GM19438 (cell line): ENCODE measurements around the gene LRMDA.

ENCODE experiments used
- ATAC-seq: cut with Tn5 transposase; IDR thresholded peaks from one replicate; pipeline ENCODE4 v1.9.1; 2021; ENCODE audit warnings: low read depth; ENCODE audit not compliant: unreplicated experiment

LRMDA gene

DNA sequence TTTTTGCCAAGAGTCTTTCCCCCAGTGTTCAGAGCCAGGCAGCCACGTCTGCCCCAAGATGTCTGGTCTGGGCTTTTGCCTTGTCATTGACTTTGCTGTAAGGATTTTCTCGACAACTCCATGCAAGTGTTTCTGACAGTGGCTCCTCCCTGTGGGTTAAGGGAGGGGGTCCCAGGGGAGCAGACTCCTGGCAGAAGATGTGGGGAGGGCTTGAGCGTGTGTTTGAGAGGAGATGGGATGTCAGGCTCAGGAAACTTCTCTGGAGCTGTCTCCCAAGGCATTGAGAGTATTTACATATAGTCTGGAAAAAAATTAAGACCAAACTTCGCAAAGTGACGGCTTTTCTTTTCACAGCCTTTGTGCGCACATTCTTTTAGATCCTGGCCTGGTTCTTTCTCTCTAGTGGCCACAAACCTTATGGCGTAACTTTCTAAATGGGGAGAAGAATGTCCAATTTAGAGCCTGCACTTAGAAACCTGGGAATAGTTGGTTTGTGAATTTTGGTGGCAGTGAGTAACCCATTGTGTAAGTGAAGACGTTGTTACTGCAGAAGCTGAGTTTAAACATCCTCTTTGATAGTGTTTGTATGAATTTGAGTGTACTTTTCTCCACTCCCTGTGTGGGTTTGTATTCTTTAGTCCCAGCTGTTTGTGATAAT lies 201.5 kb downstream of the LRMDA start:
- ATAC-seq, result no peak

DNA sequence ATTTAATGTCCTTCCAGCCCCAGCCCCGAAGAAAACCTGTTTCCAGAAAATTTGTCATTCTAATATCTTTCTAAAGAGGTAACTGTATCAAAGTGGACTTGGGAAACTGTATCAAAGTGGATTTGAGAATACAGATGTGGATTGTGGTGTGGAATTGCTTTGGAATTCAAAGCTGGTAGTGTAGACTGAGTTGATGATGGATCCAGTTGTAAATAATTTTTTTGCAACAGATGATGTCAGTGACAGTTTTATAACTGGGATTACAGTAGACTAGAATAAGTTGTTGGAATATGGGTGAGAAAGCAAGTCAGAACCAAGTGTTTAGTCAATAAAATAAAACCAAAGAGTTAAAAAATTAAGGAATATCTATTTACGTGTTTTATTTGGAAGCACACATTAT lies 202.1 kb downstream of the LRMDA start:
- ATAC-seq, result no peak

DNA sequence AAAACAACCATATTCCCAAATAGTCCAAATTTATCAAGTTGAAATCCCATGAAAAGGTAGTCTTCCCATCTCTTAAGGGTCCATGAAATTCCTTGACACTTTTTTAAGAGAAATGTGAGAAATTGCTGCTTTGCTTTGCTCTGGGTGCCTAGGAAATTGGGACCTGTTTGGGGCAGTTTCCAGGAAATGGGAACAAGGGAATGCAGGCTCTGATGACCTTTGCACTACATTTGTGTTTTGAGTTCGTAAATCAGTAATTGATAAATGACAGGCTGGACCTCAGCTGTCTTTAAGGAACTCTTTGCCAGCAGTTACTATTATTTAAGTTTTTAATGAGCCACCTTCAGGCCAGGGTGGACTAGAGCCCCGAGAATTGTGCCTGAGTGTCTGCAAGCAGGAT lies 203.5 kb downstream of the LRMDA start:
- ATAC-seq, result no peak

DNA sequence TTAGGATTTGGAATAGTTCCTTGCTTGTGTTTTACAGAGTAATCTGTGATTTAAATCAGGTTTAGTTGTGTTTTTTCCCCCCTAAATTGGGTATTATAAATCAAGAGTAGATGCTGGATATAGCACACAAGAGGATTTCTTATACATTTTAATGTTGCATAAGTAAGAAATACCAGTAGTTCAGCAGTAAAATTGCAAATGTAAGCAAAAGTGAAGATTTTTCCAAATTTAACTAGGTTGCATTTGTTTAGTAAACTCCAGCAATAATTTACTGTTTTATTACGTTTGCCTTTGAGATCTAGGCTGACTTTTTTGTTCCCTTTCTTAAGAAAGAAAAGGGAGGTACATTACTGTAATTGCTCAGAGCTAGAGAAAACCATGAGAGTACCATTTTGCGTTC lies 207.3 kb downstream of the LRMDA start:
- no peak for ATAC-seq

DNA sequence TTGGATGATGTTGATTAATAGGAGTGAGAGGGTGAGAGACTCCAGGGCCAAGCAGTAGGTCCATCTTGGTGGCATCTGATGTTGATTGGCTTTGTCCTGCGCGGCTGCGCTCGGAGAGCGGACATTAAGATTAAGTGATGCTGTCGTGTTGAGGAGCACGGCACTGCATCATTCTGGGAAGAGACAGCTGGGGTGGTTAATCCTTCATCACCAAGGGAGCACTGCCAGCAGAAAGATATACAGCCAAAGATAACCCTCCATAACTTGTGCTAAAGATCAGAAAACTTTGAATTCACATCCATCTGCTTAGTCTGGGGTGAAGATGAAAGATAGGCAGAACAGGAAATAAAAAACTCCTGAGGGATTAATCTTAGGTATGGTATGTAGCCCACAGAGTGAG lies 208.3 kb downstream of the LRMDA start:
- ATAC-seq, result no peak

DNA sequence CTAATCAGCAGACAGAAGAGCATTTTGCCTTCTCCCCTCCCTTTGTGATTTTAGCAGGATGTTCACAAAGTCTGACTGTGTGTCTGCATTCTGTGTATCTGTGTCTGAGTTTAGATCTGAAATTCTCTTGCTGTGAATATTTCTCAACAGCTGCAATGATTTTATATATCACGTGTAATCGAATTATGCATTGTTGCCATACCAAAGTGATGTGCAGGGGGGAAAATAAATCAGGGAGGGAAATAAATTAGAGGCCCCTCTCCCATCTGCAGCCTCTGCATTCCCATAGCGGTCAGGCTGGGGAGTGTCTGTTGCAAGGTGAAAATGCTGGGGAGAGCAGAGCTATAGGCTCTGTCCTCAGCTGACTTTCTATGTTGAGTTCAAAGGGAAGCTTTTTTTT lies 209.0 kb downstream of the LRMDA start:
- no peak for ATAC-seq

DNA sequence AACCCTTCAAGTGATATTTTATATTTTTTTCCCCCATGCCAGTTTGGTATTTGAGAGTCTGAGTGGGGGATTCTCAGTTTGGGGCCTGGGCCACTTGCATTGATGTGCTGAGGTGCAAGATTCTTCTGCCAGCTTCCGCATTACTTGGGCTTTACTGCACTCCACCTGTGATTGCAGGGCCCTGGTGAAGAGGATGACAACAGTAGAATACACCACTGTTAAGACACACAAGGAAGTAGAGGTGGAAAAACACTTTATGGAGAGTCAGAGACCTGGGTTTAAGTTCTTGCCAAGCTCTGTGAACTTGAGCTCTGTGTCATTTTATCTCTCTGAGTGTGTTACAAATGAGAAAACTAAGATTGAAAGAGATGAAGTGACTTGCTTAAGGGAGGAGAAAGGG lies 209.4 kb downstream of the LRMDA start:
- no peak for ATAC-seq

DNA sequence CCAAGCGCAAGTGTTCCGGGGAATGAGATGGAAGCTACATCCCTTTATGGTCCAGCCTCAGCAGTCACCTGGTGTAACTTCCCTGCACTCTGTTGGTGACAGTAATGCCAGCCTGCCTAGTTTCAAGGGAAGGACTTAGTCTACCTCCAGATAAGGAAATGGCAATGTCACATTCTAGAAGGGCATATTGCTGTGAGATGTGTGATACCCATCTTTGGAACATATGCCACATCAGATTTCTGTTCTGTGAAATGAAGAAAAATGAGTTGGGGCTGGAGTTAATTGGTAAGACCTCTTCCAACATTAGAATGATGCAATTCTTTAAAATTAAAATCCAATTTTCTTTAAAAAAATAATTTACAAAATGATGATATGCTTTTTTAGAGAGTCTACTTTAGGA lies 212.0 kb downstream of the LRMDA start:
- no peak for ATAC-seq

DNA sequence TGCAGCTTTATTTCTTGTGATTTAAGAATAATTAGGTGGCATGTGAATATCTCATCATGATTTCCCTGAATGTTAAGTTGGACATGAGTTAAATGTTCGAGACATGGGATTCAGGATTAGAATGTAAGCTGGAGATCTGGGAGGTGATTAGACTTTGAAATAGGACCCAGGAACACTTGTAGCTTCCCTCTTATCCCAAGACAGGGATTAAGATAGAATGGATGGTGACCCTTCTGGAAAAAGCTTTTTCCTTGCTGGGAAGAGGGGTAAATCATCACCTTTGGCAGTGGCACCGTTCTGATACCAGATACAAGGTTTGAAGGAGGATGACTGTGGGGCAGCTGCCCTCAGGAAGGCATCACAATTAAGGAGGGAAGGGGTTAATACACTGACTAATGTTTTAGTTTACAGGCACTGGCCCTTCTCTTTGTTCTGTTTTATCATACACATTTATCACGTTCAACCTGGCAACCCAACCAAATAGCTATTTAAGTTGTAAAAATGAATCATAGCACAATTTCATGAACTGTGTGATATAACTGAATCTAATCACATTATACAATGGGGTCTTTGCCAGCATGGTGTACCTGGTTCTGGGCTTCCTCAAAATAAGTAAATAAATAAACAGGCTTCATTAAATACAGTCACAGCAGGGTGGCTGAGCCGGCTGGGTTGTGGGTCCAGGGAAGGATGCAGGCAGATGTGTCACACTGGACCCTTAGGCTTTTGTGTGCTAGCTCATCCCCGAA lies 212.7 kb downstream of the LRMDA start:
- no peak for ATAC-seq

DNA sequence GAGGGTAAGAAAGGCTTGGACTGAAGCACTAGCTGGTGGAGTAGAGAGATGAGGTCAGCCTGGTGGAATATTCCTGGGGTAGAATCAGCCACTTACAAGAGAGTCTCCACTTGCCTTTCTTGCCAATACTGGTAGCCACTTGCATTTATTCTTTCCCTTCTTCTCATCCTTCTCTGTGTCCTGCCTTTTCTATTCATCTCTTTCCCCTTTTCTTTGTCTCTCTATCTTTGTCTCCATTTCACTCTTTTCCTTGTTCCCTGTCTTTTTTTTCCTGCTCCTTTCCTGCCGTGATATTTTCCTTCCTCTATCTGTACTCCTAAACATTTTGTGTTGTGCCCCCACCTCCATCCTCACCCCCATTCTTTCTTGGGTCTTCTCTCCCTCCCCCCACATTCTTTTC lies 214.3 kb downstream of the LRMDA start:
- ATAC-seq, result no peak

DNA sequence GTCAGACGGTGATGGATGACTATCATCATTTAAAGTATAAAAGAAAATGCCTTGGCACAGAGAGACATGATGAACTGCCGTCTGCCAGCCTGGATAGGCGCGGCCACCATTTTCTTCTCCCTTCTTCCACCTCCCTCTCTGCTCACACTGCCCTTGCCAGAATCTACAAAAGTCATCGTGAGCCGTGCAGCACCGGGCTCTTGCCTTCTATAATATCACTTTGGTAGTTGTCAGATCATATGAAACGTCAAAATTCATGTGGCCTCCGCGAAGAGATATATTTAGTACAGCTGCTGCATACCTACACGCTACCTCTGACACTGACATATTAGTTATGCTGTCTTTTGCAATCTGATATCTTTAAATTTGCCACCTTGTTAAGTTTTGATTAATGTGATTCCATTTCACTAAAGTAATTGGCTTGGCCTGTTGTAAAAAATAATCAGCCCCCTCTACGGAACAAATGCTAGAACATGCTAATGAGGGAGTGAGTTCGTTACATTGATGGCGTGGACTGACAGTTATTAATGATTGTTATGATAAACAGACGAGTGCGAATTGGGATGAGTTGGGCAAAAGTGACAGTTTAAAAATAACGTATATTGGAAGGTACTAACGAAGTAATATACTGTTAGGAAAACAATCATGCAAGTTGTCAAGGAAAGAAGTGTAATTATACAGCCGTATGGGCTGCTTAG lies 214.9 kb downstream of the LRMDA start:
- ATAC-seq, result no peak

DNA sequence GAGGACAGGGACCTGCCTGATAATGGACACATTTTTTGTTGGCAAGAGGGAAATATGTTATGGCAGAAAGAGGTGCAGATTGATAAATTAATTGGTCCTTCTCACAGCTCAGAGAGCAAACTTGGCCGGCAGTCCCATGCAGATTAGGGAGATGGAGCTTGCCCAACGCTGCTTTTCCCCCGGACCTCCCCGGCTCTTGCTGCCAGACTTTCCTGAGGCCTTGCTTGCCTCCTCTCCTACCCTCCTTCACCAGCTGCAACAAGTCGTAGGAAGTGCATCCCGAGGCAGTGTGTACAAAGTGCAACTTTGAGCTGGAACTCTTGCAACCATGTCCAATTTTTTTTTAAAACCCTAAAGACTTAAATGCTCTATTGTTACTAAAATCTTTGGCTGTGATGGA lies 215.5 kb downstream of the LRMDA start:
- ATAC-seq, result no peak

DNA sequence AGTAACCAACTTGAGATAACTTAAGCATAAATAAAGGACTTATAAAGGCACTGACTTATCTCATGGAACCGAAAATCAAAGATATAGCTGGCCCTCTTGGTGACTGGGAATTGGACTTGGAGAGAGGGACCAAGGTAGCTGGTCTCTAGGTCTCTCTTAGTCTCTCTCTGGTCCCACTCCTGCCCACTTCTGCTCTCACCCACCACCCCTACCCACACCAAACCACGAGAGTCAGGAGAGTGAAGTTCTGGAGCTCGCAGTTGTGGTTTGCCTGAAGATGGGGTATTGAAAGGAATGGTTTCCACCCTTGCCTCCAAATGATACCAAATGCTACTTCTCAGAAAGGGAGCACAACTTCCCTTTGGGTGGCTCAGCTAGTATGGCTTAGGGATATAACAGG lies 216.3 kb downstream of the LRMDA start:
- no peak for ATAC-seq

DNA sequence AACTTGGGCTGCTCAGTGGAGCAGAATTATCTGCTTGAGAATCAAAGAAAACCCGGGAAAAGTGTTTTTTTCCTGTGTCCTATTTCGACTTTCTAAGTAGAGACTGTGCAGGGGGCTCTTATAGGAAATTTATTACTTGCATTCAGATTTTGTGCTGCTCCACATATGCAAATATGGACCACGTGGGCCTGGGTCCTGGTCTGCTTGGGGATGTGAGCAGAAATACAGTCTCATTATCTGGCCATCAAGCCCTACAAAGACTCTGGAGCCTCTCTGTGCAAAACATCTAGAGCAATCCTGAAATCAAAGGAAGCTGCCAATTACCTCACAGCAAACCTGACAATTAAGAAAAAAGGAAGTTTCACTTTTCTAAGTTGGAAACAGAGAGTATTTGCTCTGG lies 216.9 kb downstream of the LRMDA start:
- no peak for ATAC-seq

DNA sequence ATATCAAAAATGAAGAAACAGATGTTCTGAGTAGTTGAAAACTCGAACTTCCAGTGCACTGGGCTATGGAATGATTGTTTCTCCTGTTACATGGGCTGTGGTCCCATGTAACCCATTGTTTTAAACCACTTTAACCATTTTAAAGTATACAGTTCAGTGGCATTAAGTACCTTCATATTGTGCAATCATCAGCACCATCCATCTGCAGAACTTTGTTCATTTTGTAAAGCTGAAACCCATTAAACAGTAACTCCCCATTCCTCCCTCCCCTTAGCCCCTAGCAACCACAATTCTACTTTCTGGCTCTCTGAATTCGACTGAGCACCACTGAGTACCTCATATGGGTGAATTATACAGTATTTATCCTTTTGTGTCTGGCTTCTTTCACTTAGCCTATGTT lies 217.4 kb downstream of the LRMDA start:
- no peak for ATAC-seq

DNA sequence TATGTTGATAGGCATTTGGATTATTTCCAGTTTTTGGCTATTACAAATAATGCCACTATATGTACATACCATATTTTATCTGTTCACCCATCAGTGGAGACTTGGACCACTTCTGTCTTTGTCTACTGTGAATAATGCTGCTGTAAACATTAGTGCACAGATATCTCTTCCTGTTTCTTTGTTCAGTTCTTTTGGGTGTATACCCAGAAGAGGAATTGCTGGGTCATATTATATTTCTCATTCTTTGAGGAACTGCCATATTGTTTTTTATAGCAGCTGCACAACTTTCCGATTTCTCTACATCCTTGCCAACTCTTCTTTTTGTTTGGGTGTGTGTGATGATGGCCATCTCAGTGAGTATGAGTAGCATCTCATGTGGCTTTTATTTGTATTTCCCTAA lies 218.0 kb downstream of the LRMDA start:
- no peak for ATAC-seq

DNA sequence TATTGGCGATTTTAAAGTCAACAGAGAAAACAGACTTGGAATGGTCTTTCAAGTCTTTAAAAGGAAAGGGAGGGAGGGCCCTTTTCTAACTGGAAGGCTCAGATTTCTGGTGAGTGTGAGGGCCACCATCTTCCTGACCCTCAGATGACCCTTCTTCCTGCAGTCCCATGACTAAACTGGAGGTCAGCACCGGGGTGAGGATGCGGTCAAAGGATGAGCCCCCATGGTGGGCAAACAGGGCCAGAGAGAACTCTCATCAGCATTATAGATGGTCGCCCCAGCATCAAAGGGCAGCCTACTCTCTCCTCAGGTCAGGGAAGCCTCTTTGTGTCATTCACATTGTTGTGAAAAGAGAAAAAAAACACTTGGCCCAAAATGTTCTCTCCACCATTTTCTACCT lies 219.2 kb downstream of the LRMDA start:
- no peak for ATAC-seq

DNA sequence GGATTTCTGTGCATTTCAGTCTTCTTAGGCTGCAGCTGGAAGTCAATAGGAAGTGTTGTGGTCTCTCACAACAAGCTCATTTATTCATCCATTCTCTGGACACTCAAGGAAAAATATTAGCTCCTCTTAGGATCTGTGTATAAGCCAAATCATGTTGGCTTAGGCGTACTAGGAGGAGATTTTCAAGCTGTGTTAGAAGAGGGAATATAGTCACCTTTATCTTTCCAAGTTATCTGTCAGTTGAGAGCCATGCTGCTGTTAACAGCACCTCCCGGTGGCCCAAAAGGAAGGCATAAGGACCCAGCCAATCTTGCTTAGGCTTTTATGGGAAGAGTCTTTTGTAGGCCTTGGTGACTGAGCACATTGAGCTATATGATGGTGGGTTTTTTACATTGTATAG lies 220.0 kb downstream of the LRMDA start:
- ATAC-seq, result no peak

DNA sequence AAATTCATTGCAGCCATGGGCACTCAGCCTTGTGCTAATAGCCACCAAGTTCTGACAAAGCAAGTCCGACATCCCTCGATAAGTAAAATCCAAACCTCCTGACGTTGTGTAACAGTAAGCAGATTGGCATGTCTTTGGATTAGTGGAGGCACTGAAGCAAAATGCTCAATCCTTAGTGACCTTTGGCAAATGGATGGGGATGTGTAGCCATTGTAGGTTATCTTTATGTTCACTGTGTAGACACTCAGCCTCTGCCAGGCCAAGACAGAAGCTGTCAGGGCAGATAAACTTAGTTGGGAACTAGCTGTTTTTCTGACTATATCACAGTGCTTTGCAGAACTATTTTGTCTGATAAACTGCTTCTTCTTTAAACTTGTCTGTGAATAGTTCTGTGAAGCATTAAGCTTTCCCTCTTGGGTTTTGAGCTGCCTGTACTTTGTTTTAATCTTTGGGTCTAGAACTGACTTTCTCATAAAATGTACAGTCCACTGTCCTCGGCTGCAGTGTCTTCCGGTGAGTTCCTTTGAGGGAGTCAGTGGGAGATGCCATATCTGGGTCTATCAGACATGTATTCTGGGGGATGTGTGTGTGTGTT lies 220.8 kb downstream of the LRMDA start:
- ATAC-seq, result no peak

DNA sequence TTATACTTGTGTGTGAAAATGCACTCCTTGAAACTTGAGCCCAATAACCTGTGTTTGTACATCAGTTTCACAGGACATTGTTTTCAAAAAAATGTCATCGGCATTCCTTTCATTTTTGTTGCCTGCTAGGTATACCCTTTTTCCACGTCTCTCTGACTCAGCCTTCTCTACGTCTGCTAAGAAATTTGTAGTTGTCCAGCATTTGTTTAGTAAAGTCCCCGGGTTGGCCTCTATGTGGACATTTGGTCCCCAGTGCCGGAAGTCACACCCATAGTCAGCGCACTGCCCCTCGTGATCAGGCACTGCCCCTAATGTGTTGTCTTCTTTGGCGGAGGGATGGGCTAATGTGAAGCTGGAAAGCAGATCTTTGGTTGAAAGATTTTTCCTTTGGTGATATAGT lies 222.3 kb downstream of the LRMDA start:
- no peak for ATAC-seq

DNA sequence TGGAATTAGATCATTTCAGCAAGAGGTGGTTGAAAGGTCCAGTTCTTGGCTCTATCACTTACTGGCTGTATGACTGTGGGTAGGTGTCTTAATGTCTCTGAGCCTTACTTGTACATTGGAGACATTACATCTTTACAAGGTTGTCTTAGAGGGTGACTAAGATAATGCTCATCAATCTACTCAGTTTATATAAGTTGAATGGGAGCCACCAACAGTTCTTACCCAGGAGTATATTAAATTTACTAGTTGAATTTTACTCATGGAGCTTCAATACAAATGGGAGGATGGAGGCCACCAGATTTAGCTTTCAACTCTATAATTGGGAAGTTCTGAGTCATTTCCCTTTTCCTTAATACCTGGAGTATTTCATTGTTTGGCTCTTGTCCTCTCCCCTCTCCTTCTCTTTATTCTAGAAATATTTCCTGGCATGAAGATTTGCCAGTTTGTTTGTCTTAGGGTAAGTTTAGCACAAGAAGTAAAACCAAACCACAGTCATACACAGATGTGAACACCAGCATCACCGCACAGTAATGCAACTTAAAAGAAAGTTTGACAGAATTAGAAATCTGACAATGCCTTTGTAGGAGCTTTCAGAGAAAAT lies 222.8 kb downstream of the LRMDA start:
- ATAC-seq, result no peak
